Stomach (tissue), 9 donors: ENCODE data around the gene KCNH1. TPM values are rescaled to one million over a fixed set of nuclear protein-coding genes. Genes with fewer than 3 reads are reported as not detected.
A peak's percentile ranks its signal among the peaks of the same experiment; 100 is the strongest.

Source experiments
- DNase-seq, 2 donors: peaks; one replicate each; pipeline versions ENCODE4 v3.0.0 to v3.0.0-alpha.2; 2013 to 2019
- H3K27ac ChIP-seq, 5 donors: fragments of 200-600 bp in 4 of 5; sonication (generic) in 4 of 5; one replicate each; pipeline ENCODE4 v1.5.1; 2013 to 2019; ENCODE audit warnings: mild to moderate bottlenecking in 1 of 5, moderate library complexity in 1 of 5
- H3K27me3 ChIP-seq, 3 donors: fragments of 200-600 bp; sonication (generic); one replicate each; pipeline ENCODE4 v1.5.1; 2017 to 2019; ENCODE audit warnings: mixed run types in 1 of 3
- H3K36me3 ChIP-seq, 4 donors: fragments of 200-600 bp; sonication (generic); 1 replicate in 3 of 4; 2 replicates in 1 of 4; pipeline ENCODE4 v1.5.1; 2016 to 2019
- H3K4me1 ChIP-seq, 4 donors: fragments of 200-600 bp; sonication (generic); one replicate each; pipeline ENCODE4 v1.5.1; 2016 to 2019
- H3K4me3 ChIP-seq, 4 donors: fragments of 200-600 bp; sonication (generic) in 3 of 4; one replicate each; pipeline ENCODE4 v1.5.1; 2016 to 2019; ENCODE audit warnings: mild to moderate bottlenecking in 1 of 4
- H3K9me3 ChIP-seq, 4 donors: fragments of 200-600 bp; sonication (generic); one replicate each; pipeline ENCODE4 v1.5.1; 2016 to 2019
- EP300 ChIP-seq: sonication (generic); formaldehyde crosslinking; IDR thresholded peaks from one replicate; pipeline ENCODE4 v1.6.1; 2017; ENCODE audit warnings: antibody characterized with exemption
- POLR2A ChIP-seq, 4 donors: fragments of 450-650 bp; IDR thresholded peaks; one replicate each; pipeline ENCODE4 v1.6.1; 2016; ENCODE audit warnings: antibody characterized with exemption in 4 of 4, control low read depth in 2 of 4, mild to moderate bottlenecking in 1 of 4, moderate library complexity in 1 of 4
- POLR2AphosphoS5 ChIP-seq, 3 donors: sonication (generic); formaldehyde crosslinking; IDR thresholded peaks; one replicate each; pipeline ENCODE4 v1.6.1; 2016; ENCODE audit warnings: antibody characterized with exemption in 3 of 3
- WGBS, 5 donors: extraction: QIAGEN DNeasy Blood & Tissue Kit in 3 of 5; methylation state at CpG; one replicate each; pipeline versions ENCODE4 v1.1.5 to v1.1.7; 2013 to 2018; 5-methylcytosine and 5-hydroxymethylcytosine counted together
- intact Hi-C: fragments of 100-400 bp; cut with DNase I; formaldehyde crosslinking; loops from one replicate; pipeline ENCODE4 v1.15.1; 2023; ENCODE audit warnings: low total_unique reads
- polyA plus RNA-seq, 3 donors: library from polyadenylated mRNA; stranded (reverse); fragments of 200-250 nt; gene quantifications; one replicate each; pipeline ENCODE4 v1.2.3, GENCODE V29; 2013
- total RNA-seq, 5 donors: library from RNA; depleted of rRNA; stranded (reverse); fragments of >200 nt; gene quantifications; one replicate each; pipeline versions ENCODE4 v1.1.0 to v1.2.3, GENCODE V29; 2014 to 2016
- TF ChIP-seq, protein P1 (sequence below), 7 experiments: fragments of 450-650 bp in 4 of 7; fragments of 200-600 bp in 3 of 7; sonication (generic) in 3 of 7; IDR thresholded peaks; one replicate each; pipeline ENCODE4 v1.5.1; 2016 to 2019; ENCODE audit warnings: antibody characterized with exemption in 7 of 7, control low read depth in 2 of 7, mild to moderate bottlenecking in 1 of 7
- donor health status: healthy with polysubstance abuse.
- donor health status: Bipolar disorder and iron deficiency.
- donor health status: healthy.

Gene KCNH1
- total and polyA plus RNA-seq, 8 donors = 0.10 to 6.8 (median 3.2) TPM; not detected in 1

DNA sequence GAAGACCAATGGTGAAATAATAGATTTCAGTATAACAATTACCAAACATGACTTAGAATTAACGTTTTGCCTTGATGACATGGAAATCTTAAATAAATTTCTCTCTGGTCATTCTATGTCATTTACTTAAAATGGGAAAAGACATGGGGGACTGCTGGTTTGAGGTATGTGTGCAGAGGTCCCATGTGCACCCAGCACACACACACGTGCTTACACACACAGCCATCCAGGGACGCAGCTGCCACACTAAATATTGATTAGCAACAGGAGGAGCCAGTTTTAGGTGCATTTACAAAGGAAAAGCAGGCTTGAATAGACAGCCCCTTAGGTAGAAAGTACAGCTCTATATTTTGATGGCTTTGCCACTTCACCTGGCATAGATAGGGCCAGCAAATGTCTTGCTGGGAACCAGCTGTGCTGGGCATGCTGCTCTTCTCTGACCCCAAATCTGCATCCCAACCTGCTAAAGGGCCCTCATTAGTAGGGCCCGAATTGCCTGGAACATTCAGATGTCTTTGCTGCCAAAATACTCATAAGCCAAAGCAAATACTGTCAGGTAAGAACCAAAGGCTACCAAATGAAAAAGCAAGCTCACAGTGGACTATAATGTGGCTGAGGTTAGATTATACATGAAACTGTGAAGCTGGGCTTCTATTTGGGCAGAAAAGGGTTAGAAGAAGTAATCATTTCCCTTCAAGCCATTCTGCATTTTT is 405.4 kb downstream of the KCNH1 start:
- Histone ChIP-seq H3K36me3 (no peaks in the 10 kb centered on the region), H3K9me3 (no peaks in the 10 kb centered on the region), H3K27ac (no peak overlapping the region), H3K4me3 (no peak overlapping the region), H3K27me3 (no peaks in the 10 kb centered on the region), H3K4me1 (no peaks in the 10 kb centered on the region)
- intact Hi-C loops = no loop called here
- 50 to 67% (median 57%) methylated on average over 4 of the region's 4 CpGs for WGBS, 5 donors
- DNase-seq = no peak
- TF ChIP-seq POLR2A (IDR thresholded peaks at IDR 0.05) = no peak
- TF ChIP-seq, protein P1, sequence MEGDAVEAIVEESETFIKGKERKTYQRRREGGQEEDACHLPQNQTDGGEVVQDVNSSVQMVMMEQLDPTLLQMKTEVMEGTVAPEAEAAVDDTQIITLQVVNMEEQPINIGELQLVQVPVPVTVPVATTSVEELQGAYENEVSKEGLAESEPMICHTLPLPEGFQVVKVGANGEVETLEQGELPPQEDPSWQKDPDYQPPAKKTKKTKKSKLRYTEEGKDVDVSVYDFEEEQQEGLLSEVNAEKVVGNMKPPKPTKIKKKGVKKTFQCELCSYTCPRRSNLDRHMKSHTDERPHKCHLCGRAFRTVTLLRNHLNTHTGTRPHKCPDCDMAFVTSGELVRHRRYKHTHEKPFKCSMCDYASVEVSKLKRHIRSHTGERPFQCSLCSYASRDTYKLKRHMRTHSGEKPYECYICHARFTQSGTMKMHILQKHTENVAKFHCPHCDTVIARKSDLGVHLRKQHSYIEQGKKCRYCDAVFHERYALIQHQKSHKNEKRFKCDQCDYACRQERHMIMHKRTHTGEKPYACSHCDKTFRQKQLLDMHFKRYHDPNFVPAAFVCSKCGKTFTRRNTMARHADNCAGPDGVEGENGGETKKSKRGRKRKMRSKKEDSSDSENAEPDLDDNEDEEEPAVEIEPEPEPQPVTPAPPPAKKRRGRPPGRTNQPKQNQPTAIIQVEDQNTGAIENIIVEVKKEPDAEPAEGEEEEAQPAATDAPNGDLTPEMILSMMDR (IDR thresholded peaks at IDR 0.05) = no peak

DNA sequence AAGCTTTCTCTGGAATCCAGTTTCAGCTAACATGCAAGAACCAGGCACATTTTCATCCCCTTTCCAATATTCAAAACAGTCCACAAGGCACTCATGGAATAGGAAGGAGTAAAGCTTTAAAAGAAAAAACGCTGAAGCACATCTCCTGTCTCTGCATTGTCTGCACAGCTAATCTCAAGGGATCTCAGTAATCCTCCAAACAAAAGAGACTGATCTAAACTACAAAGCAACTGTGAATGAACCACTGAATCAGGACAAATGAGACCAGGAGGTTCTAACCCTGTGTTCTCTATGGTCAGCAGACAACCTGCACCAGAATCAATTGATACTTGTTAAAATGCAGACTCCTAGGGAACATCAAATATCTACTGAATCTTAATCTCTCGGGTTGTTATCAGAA is 406.2 kb downstream of the KCNH1 start:
- intact Hi-C loops = no loop called here
- no peak for TF ChIP-seq POLR2A (IDR thresholded peaks at IDR 0.05)
- no peak for TF ChIP-seq EP300
- TF ChIP-seq POLR2AphosphoS5 (IDR thresholded peaks at IDR 0.05) = no peak
- TF ChIP-seq, protein P1 (IDR thresholded peaks at IDR 0.05) = no peak
- Histone ChIP-seq H3K27me3 (no peaks in the 10 kb centered on the region), H3K4me1 (no peaks in the 10 kb centered on the region), H3K4me3 (no peak overlapping the region), H3K27ac (no peak overlapping the region), H3K9me3 (no peaks in the 10 kb centered on the region), H3K36me3 (no peaks in the 10 kb centered on the region)
- 18 to 60% (median 45%) methylated on average over 2 of the region's 2 CpGs for WGBS, 5 donors
- DNase-seq = no peak

DNA sequence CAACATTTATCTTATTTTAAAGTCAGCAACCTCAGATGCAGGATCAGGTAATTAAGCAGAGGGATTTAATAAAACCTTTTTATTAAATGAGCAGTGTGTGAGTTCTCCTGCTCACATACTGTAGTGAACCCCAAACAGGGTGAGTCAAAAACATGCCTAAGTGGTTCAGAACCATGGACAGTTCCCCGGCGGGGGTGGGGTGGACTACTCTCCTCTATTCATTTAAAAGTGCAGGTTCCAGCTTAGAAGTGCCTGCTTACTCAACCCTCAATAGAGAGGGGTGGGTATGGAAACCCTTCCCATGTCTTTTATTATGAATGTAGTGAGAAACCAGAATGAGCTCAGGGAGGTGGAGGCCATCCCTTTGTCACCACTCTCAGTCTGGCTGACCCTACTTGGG is 407.3 kb downstream of the KCNH1 start:
- no peaks in the 10 kb centered on the region for H3K36me3 ChIP-seq
- TF ChIP-seq POLR2A (IDR thresholded peaks at IDR 0.05) (no peak), POLR2AphosphoS5 (IDR thresholded peaks at IDR 0.05) (no peak), EP300 (no peak)
- TF ChIP-seq, protein P1 (IDR thresholded peaks at IDR 0.05) = no peak
- intact Hi-C loops = no loop called here
- DNase-seq = peak in 1 of 2 donors; percentile 70
- H3K27me3 ChIP-seq = no peaks in the 10 kb centered on the region
- H3K9me3 ChIP-seq = no peaks in the 10 kb centered on the region
- H3K4me3 ChIP-seq = no peak overlapping the region
- WGBS, 5 donors = 0 to 7% (median 4%) methylated on average over 2 of the region's 2 CpGs
- no peaks in the 10 kb centered on the region for H3K4me1 ChIP-seq
- H3K27ac ChIP-seq = no peak overlapping the region

DNA sequence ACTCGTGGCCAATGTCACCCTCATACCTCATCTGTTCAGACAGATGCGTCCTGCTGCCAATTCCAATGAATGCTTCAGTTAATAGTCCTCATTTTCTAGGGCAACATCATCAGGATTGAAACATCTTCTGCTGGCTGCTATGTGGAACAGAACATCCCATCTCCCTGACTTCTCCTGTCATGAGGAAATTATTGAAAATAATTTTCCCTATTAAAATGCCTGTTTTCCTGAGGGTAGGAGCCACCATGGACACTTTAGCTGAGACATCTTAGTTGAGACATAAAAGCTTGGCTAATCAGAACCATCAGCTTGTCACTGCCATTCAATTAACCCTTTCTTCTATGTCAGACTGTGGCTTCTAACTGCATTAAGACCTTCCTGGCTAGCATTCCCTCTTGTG is 409.2 kb downstream of the KCNH1 start:
- no peaks in the 10 kb centered on the region for H3K9me3 ChIP-seq
- DNase-seq = no peak
- intact Hi-C loops = no loop called here
- no peak overlapping the region for H3K4me3 ChIP-seq
- 75 to 85% (median 81%) methylated on average over 2 of the region's 2 CpGs for WGBS, 5 donors
- no peaks in the 10 kb centered on the region for H3K4me1 ChIP-seq
- TF ChIP-seq, protein P1 (IDR thresholded peaks at IDR 0.05) = no peak
- TF ChIP-seq POLR2A (IDR thresholded peaks at IDR 0.05) (no peak), EP300 (no peak), POLR2AphosphoS5 (IDR thresholded peaks at IDR 0.05) (no peak)
- H3K27me3 ChIP-seq = no peaks in the 10 kb centered on the region
- no peaks in the 10 kb centered on the region for H3K36me3 ChIP-seq
- H3K27ac ChIP-seq = no peak overlapping the region
